Transverse colon (tissue), 4 donors: ENCODE data around the gene HMGCL. TPM values are rescaled to one million over a fixed set of nuclear protein-coding genes. Genes with fewer than 3 reads are reported as not detected.

Source experiments
- DNase-seq: peaks from one replicate; pipeline ENCODE4 v3.0.0-alpha.2; 2019
- H3K27ac ChIP-seq, 4 donors: fragments of 200-600 bp; sonication (generic); 2 replicates each; pipeline ENCODE4 v1.5.1; 2016 to 2018; ENCODE audit warnings: inconsistent platforms in 4 of 4
- H3K27me3 ChIP-seq: fragments of 200-600 bp; sonication (generic); 2 replicates; pipeline ENCODE4 v1.5.1; 2017; ENCODE audit warnings: inconsistent platforms
- H3K36me3 ChIP-seq, 4 donors: fragments of 200-600 bp; sonication (generic); 2 replicates each; pipeline ENCODE4 v1.5.1; 2017 to 2019; ENCODE audit warnings: inconsistent platforms in 4 of 4
- H3K4me1 ChIP-seq, 4 donors: fragments of 200-600 bp; sonication (generic); 2 replicates each; pipeline ENCODE4 v1.5.1; 2017 to 2020; ENCODE audit warnings: inconsistent platforms in 4 of 4
- H3K4me3 ChIP-seq, 4 donors: fragments of 200-600 bp; sonication (generic); 1 replicate in 1 of 4; 2 replicates in 3 of 4; pipeline versions ENCODE4 v1.5.1 to v1.6.1; 2017 to 2019; ENCODE audit warnings: inconsistent platforms in 4 of 4
- H3K9me3 ChIP-seq, 2 donors: fragments of 200-600 bp; sonication (generic); 2 replicates each; pipeline ENCODE4 v1.5.1; 2017 to 2019; ENCODE audit warnings: inconsistent platforms in 2 of 2
- EP300 ChIP-seq: sonication (generic); formaldehyde crosslinking; IDR thresholded peaks from one replicate; pipeline ENCODE4 v1.6.1; 2017; ENCODE audit warnings: antibody characterized with exemption, low read depth
- POLR2A ChIP-seq: fragments of 450-650 bp; IDR thresholded peaks from one replicate; pipeline ENCODE4 v1.6.1; 2016; ENCODE audit warnings: antibody characterized with exemption, mild to moderate bottlenecking, moderate library complexity
- POLR2AphosphoS5 ChIP-seq, 3 donors: sonication (generic); formaldehyde crosslinking; IDR thresholded peaks; one replicate each; pipeline ENCODE4 v1.6.1; 2016; ENCODE audit warnings: antibody characterized with exemption in 3 of 3
- WGBS, 2 donors: methylation state at CpG; one replicate each; pipeline ENCODE4 v1.1.5; 2018; ENCODE audit warnings: low coverage in 1 of 2; 5-methylcytosine and 5-hydroxymethylcytosine counted together
- in situ Hi-C, 4 donors: fragments of 200-750 bp; cut with MboI; loops; one replicate each; pipeline versions ENCODE4 v1.15.0 to v1.15.1; 2017; ENCODE audit warnings: low sequenced_read_pairs in 3 of 4, low pct_ligation_motif_present in 1 of 4, low pct_unique_long_range_greater_than_20kb in 1 of 4
- intact Hi-C: fragments of 100-400 bp; cut with DNase I; formaldehyde crosslinking; loops from one replicate; pipeline ENCODE4 v1.15.1; 2023; ENCODE audit warnings: low total_unique reads
- total RNA-seq, 4 donors: library from RNA; depleted of rRNA; stranded (reverse); fragments of >200 nt; gene quantifications; one replicate each; pipeline ENCODE4 v1.1.0, GENCODE V29; 2016
- TF ChIP-seq, protein P1 (sequence below), 5 experiments: fragments of 200-600 bp in 3 of 5; fragments of 450-650 bp in 2 of 5; sonication (generic) in 3 of 5; IDR thresholded peaks; 1 replicate in 2 of 5; 2 replicates in 3 of 5; pipeline ENCODE4 v1.5.1; 2016 to 2017; ENCODE audit warnings: antibody characterized with exemption in 5 of 5, inconsistent platforms in 3 of 5, mild to moderate bottlenecking in 2 of 5, moderate library complexity in 1 of 5

HMGCL gene
- total RNA-seq, 4 donors from 2014 or later, result 59.8 to 83.4 (median 60.7) TPM

DNA sequence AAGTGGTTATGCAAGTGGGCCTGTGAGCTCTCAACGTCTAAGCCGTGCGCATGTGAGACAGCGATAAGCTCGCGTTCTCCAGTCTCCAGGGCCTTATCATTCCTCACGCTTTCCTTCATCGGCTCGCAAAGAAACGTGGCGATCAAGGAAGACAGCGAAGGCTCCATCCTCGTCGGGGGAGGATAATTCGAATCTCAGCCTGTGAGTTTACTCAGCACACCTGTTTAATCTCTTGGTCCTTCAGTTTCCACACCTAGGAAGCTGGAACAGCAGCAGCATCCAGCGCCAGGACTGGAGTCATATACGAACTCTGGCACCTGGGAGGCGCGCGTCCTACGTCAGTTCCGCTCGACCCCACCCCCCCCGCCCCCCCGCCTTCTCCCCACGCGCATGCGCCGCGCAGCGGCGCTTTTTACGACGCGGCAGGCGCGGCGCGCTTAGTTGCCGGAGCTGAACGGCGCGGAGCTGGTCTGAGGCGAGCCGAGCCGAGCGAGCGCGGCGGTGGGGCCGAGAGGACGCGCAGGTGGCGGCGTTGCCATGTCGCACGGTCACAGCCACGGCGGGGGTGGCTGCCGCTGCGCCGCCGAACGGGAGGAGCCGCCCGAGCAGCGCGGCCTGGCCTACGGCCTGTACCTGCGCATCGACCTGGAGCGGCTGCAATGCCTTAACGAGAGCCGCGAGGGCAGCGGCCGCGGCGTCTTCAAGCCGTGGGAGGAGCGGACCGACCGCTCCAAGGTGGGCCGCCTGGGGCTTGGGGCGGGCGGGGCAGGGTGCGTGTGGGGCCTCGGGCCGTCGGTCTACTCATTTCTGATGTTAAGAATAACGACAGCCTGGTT lies 47.0 kb downstream of the HMGCL start, which contains the start of gene PITHD1:
Gene PITHD1 (plus strand): TSS at position 440 of the 836 bp plus-strand sequence. CDS start 98 bp downstream, at position 538.
- WGBS, 2 donors, result 0% methylated on average over 73 of the region's 91 CpGs; no CpG with 5 or more reads in 1 of the 2 donors
- Histone ChIP-seq H3K4me3 (peak within 1 kb of the TSS; percentile 75 to 100 (median 84)), H3K4me1 (peaks cover 15 to 30% (median 21%) of the 10 kb centered on the region in 4 donors), H3K27ac (peak within 1 kb of the TSS; percentile 86 to 99 (median 92)), H3K36me3 (no peaks in the 10 kb centered on the region), H3K9me3 (no peaks in the 10 kb centered on the region), H3K27me3 (no peaks in the 10 kb centered on the region)
- DNase-seq, result peak; percentile 88
- TF ChIP-seq, protein P1, sequence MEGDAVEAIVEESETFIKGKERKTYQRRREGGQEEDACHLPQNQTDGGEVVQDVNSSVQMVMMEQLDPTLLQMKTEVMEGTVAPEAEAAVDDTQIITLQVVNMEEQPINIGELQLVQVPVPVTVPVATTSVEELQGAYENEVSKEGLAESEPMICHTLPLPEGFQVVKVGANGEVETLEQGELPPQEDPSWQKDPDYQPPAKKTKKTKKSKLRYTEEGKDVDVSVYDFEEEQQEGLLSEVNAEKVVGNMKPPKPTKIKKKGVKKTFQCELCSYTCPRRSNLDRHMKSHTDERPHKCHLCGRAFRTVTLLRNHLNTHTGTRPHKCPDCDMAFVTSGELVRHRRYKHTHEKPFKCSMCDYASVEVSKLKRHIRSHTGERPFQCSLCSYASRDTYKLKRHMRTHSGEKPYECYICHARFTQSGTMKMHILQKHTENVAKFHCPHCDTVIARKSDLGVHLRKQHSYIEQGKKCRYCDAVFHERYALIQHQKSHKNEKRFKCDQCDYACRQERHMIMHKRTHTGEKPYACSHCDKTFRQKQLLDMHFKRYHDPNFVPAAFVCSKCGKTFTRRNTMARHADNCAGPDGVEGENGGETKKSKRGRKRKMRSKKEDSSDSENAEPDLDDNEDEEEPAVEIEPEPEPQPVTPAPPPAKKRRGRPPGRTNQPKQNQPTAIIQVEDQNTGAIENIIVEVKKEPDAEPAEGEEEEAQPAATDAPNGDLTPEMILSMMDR (IDR thresholded peaks at IDR 0.05), result no peak
- TF ChIP-seq EP300 (no peak), POLR2AphosphoS5 (IDR thresholded peaks at IDR 0.05) (peak; percentile 82 to 96 (median 94)), POLR2A (peak; percentile 70)
- in situ Hi-C loops, result loop anchor here in 1 of 4 donors (10.0 kb wide), 1 partner anchor 137 kb away; the partner anchor contains the start of gene CNR2
- intact Hi-C loops, result no loop called here

DNA sequence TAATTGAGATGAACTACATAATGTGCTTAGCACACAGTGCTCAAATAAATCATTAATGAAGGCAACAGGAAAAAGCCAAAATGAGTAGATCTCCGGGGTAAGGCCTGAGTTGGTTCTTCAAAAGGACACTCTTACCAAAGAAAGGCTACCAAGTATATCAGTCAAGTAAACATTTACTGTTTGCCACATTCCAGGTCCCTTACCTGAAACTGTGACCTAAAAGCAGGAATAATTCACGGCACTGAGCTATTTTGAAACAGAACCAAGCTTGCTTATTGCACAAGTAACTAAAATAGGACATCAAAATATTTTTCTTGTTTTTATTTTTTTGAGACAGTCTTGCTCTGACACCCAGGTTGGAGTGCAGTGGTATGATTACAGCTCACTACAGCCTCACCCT lies 49.0 kb downstream of the HMGCL start:
- no peak for DNase-seq
- Histone ChIP-seq H3K9me3 (no peaks in the 10 kb centered on the region), H3K27ac (no peak overlapping the region), H3K4me1 (peaks cover 15 to 35% (median 23%) of the 10 kb centered on the region in 4 donors), H3K27me3 (no peaks in the 10 kb centered on the region), H3K36me3 (no peaks in the 10 kb centered on the region), H3K4me3 (no peak overlapping the region)
- intact Hi-C loops, result no loop called here
- in situ Hi-C loops, result loop anchor here in 1 of 4 donors (10.0 kb wide), 1 partner anchor 139 kb away; the partner anchor contains the start of gene CNR2
- TF ChIP-seq, protein P1 (IDR thresholded peaks at IDR 0.05), result no peak
- TF ChIP-seq POLR2AphosphoS5 (IDR thresholded peaks at IDR 0.05), result no peak
- TF ChIP-seq POLR2A, result no peak
- no peak for TF ChIP-seq EP300
- 67 to 86% methylated on average over 2 of the region's 2 CpGs for WGBS, 2 donors

DNA sequence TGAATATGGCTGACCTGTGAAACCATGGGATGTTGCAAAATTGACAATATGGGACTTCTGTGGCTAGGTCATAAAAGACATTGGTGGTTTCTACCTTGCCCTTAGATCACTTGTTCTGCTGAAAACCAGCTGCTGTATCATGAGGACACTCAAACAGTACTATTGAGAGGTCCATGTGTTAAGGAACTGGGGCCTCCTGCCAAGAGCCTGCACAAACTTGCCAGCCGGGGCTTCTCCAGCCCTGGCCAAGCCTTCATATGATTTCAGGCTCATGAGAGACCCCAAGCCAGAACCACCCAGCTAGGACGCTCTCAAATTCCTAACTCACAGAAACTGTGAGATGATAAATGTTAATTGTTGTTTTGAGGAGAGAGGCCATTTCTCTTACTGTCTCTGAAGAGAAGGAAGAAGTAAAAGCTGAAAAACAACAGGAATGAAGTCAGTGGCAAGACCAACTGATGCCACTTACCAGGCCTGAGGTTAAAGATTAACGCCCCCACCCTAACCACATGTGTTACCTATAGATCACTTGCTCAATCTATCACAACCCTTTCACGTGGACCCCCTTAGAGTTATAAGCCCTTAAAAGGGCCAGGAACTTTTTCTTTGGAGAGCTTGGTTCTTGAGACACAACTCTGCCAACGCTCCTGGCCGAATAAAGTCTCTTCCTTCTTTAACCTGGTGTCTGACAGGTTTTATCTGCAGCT lies 50.9 kb downstream of the HMGCL start:
- H3K9me3 ChIP-seq, result no peaks in the 10 kb centered on the region
- in situ Hi-C loops (loop anchor here in 1 of 4 donors (10.0 kb wide), 1 partner anchor 140 kb away; the partner anchor contains the start of gene CNR2), intact Hi-C loops (no loop called here)
- WGBS, 2 donors, result 72 to 78% methylated on average over 4 to 6 of the region's 6 CpGs
- no peaks in the 10 kb centered on the region for H3K36me3 ChIP-seq
- TF ChIP-seq, protein P1 (IDR thresholded peaks at IDR 0.05), result no peak
- TF ChIP-seq POLR2AphosphoS5 (IDR thresholded peaks at IDR 0.05) (no peak), EP300 (no peak), POLR2A (no peak)
- H3K27me3 ChIP-seq, result no peaks in the 10 kb centered on the region
- no peak overlapping the region for H3K4me3 ChIP-seq
- no peak for DNase-seq
- no peak overlapping the region for H3K27ac ChIP-seq
- H3K4me1 ChIP-seq, result peaks cover 11 to 25% (median 15%) of the 10 kb centered on the region in 4 donors

DNA sequence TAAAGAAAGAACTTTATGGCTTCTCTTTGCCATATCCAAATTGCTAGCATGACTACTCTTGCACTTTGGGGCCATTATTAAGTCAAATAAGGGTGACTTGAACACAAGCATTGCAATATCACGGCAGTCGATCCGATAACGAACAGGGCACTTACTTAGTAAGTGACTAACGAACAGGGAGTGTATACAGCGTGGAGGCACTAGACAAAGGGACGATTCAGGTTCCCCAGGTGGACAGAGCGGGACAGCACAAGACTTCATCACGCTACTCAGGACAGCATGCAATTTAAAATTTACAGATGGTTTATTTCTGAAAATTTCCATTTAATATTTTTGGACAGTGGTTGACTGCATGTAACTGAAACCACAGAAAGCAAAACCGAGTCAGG lies 52.4 kb downstream of the HMGCL start:
- no peaks in the 10 kb centered on the region for H3K36me3 ChIP-seq

More for the DNA sequence above, 52.4 kb downstream of the HMGCL start:
- TF ChIP-seq, protein P1 (IDR thresholded peaks at IDR 0.05), result no peak
- TF ChIP-seq EP300 (no peak), POLR2AphosphoS5 (IDR thresholded peaks at IDR 0.05) (no peak), POLR2A (no peak)
- H3K27ac ChIP-seq, result no peak overlapping the region
- H3K27me3 ChIP-seq, result no peaks in the 10 kb centered on the region
- 87 to 90% methylated on average over 10 of the region's 10 CpGs for WGBS, 2 donors
- in situ Hi-C loops, result loop anchor here in 1 of 4 donors (10.0 kb wide), 1 partner anchor 142 kb away; the partner anchor contains the start of gene CNR2
- peaks cover 6 to 17% (median 9%) of the 10 kb centered on the region in 4 donors for H3K4me1 ChIP-seq
- no peak for DNase-seq
- intact Hi-C loops, result no loop called here
- no peak overlapping the region for H3K4me3 ChIP-seq
- H3K9me3 ChIP-seq, result no peaks in the 10 kb centered on the region
